Erythroblast (primary cell): Measurements from ENCODE around the gene BTBD1.
"Not testable (repeated sequence)": the region's sequence is repeated elsewhere in the genome, so short reads cannot be mapped to it uniquely, and the experiment has no call there.

Experiments used
- DNase-seq, 2 experiments: peaks; one replicate each; lab custom pipeline; 2025; lab: John Stamatoyannopoulos, UW
- GATA1 ChIP-seq: IDR thresholded peaks from 2 replicates; pipeline ENCODE4 v1.6.1; 2011; ENCODE audit warnings: low read depth, mild to moderate bottlenecking, control low read depth, low read length, moderate library complexity
- POLR2A ChIP-seq: IDR thresholded peaks from 2 replicates; pipeline ENCODE4 v1.6.1; 2011; ENCODE audit warnings: mild to moderate bottlenecking, low read length

Gene BTBD1

DNA sequence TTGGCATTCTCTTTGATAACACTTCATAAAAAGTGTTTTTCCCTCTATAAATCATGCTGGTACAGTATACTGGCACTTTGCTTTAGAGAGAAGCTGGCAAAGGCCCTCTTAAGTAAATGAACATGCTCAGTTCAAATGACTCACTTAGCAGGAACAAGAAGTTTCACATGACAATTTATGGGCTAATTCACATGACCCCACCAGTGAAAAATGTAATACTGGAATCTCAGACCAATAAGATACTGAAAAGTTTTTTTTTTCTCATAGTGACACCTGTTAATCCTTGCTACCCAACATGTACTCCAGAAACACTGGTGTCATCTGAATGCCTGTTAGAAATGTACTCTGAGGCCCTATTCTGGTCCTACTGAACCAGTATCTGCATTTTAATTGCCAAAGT lies 13.9 kb downstream of the BTBD1 start:
- no peak for DNase-seq
- no peak for TF ChIP-seq GATA1
- no peak for TF ChIP-seq POLR2A

DNA sequence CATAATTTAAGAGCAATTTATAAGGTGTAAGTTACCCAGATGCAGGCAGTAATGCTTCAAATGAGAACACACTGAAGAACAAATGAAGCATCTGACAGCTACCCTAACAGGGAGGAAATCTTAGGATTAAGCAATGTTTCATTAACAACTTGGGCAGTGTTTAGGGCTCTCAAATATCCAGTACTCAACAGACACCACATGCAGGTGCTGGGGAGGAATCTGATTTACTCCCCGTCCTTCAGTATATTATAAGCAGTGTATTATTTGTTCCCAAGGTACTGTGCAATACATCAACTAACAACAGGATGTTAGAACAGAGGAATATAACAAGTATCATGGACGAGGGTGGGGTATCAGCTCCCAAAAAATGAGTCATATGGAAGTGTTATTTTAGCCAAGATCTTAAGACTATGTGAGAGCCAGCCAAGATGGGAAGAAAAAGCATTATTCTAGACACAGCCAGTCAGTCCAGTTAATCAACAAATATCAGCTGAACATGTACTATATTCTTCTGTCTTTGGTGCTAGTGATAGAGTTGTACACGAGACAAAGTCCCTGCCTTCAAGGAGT lies 20.4 kb downstream of the BTBD1 start:
- no peak for TF ChIP-seq GATA1
- TF ChIP-seq POLR2A, result no peak
- DNase-seq, result no peak

DNA sequence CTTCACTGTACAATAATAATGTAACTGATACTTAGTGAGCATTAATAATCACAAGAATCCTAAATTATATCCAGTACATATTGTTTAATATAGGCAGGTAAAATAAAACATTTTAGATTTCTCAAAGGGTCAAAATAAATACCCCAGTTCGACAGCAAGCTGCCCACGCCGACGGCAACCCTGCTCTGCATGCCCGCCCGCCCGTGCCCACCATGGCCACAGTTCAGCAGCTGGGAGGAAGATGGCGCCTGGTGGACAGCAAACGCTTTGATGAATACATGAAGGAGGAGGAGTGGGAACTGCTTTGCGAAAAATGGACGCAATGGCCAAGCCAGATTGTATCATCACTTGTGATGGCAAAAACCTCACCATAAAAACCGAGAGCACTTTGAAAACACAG lies 22.9 kb downstream of the BTBD1 start:
- TF ChIP-seq GATA1 (no peak), POLR2A (no peak)
- DNase-seq, result no peak

DNA sequence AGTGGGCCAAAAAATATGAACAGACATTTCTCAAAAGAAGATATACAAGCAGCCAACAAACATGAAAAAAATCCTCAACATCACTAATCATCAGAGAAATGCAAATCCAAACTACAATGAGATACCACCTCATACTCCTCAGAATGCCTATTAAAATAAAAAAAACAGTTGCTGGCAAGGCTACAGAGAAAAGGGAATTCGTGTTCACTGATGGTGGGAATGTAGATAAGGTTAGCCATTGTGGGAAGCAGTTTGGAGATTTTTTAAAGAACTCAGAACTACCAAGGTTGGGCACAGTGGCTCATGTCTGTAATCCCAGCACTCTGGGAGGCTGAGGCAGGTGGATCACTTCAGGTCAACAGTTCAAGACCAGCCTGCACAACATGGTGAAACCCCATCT lies 27.8 kb downstream of the BTBD1 start:
- no peak for DNase-seq
- TF ChIP-seq POLR2A (no peak), GATA1 (no peak)

DNA sequence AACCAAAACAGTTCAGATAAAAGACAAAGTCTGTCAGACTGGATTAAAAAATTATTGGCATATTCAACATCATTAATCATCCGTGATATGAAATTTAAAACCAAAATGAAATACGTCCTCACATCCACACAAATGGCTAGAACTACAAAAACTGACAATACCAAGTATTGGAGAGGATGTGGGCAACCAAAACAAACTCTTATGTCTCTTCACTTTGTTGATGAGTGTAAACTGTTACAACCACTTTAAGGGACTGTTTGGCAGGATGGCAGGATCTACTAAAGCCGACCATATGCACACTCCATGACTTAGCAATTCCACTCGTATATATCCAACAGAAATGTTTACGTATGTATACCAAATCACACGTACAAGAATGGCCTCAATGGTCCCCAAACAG lies 30.8 kb downstream of the BTBD1 start:
- no peak for TF ChIP-seq GATA1
- TF ChIP-seq POLR2A, result no peak
- DNase-seq, result no peak

DNA sequence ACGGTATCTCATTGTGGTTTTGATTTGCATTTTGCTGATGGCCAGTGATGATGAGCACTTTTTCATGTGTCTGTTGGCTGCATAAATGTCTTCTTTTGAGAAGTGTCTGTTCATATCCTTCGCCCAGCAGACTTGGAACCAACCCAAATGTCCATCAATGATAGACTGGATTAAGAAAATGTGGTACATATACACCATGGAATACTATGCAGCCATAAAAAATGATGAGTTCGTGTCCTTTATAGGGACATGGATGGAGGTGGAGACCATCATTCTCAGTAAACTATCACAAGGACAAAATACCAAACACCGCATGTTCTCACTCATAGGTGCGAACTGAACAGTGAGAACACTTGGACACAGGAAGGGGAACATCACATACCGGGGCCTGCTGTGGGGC lies 35.8 kb downstream of the BTBD1 start:
- not testable (repeated sequence) for DNase-seq

DNA sequence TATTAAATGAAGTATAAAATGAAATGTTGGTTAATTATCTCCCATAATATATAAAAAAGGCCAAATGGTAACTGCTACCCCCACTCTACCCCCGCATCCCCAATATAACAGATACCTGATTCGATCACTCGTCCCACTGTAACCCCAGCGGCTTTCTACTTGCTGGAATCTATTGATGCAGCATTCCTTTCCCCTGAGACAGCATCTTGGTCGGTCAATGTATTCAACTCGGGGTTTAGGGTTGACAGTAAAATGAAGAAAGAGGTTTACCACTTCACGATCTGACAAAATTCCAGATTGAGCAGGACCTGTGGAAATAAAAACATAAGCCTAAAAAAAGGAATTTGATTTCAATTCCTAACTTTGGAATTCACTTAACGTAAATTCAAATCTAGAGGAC lies 37.0 kb downstream of the BTBD1 start:
- no peak for TF ChIP-seq POLR2A
- no peak for TF ChIP-seq GATA1
- DNase-seq, result no peak

DNA sequence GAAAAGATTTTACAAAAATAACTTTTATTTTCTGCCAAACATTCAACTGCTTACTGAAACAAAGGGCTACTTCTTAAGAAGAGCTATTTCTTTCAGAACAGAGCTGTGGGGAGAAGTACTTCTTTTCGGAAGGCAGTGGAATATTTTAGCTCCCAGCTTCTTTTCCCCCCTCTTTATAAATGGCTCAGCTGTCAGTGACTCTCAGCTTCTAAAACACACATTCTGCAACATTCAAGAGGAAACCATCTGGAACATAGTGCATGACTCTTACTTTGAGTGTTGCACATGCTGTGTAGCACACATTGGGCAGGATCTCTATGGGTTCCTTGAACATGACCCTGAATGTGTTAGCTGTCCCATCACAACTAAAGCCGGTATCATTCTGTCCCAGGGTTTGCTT lies 48.6 kb downstream of the BTBD1 start:
- no peak for DNase-seq
- TF ChIP-seq POLR2A, result no peak
- no peak for TF ChIP-seq GATA1

DNA sequence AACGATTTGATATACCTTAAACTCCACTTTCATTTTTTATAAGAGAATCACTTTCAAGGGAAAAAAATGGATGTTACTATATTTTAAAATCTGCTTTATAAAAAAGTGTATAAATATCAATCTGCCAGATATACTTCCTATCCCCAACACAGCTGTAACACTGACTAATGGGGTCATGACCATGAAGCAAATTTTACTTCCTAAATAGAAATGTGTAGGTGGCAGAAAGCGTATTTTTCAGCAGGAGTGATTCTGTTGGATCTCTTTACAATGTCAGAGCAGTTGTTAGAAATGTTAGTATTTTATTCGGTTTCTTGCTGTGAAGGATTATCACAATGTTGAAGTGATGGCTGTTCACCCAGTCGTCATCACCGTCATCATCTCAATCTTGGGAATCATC lies 50.1 kb downstream of the BTBD1 start:
- no peak for DNase-seq
- TF ChIP-seq GATA1 (no peak), POLR2A (no peak)

DNA sequence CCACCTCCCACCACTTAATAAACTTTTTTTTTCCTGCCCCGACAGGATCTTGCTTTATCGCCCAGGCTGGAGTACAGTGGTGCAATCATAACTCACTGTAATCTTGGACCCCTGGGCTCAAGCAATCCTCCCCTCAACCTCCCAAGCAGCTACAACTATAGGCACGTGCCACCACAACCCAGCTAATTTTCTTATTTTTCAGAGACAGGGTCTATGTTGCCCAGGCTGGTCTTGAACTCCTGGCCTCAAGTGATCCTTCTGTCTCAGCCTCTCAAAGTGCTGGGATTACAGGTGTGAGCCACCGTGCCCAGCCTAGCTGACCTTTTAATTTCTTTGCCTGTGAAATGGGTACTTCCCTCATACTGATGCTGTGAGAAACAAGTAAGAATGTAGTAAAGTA lies 51.7 kb downstream of the BTBD1 start:
- TF ChIP-seq POLR2A, result no peak
- no peak for TF ChIP-seq GATA1
- no peak for DNase-seq

DNA sequence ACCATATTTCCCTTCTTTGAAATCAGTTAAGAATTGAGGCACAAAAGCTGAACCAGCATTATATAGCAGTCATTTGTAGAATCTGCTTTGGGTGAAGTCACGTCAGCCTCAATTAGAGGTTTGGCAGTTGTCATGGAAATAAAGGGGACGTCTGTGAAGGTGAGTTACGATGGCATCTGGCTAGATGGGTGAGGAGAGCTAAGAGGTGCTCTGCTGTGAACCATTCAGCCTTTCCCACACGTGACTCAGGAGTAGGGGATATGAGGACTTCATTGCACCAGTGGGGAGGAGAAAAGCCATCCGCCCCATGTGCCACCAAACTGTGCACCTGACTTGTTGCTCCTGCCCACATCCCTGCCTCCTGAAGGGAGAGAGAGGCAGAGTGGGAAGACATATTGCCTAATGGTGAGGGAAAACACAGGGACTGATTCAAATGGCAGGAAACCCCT lies 52.8 kb downstream of the BTBD1 start:
- TF ChIP-seq GATA1 (no peak), POLR2A (no peak)
- peak in 1 of 2 experiments; percentile 7 for DNase-seq

DNA sequence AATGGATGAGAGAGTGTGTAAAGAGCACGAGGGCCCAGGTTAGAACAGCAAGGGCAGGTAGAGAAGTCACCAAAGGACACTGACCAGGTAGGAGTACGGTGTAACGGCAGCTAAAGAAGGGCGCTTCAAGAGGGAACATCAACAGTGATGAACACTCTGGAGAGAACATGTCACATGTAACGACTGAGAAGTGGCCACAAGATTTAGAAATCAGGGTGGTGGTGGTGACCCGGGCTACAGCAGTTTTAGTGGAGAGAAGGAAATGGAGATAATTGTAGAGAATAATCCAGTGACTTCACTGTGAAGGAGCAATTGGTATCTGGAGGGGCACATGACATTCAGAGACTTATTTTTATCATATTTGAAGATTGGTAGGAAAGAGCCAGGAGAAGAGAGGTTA lies 54.4 kb downstream of the BTBD1 start:
- no peak for TF ChIP-seq GATA1
- no peak for TF ChIP-seq POLR2A
- DNase-seq, result no peak

DNA sequence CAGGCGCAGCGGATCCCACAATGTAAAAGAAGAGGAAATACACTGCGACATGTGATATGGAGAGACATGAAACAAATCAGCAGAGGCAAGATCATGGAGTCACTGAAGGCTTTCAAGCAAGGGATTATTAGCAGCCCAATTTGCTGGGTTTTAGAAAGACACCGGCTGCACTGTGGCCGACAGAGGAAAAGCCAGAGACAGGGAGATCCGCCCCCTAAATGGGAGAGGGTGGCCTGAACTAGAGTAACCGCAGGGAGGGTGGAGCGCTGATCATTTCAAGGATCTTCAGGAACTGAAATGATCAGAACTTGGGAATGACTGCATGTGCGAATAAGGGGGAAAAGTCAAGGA lies 55.0 kb downstream of the BTBD1 start:
- peak; percentile 55 to 57 for DNase-seq

DNA sequence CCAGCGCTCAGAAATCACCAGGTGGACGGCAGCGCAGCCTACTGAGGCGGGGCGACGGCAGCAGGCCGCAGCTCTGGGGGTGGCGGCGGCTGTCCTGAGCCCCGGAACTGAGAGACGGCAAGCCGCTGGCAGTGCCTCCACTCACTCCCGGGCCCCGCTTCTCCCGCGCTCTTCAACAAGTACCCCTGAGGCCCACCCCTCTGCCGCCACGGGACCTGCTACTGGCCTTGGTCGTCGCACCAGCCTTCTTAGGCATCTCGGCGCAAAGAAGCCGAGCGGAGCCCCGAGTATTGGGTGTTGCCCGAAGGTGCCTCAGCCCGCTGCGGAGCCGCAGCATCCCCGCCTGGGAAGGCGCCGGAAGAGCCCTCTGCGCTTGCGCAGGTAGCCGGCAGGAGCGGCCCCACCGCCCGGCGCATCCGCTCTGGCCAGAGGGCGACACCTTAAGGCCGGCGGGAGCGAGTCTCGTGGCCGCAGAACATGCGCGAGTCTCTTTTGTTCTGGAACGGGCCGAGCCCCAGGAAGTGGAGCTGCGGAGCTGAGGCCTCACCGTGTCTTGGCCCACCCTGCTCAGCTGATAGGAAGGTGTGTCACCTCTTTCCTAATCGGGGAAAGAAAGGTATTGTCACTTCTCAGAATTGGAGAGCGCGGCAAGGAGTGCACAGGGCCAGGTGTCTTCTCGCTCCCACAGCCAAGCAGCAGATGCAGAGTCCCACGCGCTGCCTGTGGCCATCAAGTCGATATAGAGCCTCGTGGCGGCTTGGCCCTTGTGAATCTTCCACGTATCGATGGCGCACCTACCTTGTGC lies 55.6 kb downstream of the BTBD1 start, which contains the start of gene C15orf40:
TSS of gene C15orf40 (minus strand) at position 369 of the 805 bp plus-strand sequence. CDS start at position 337, 32 bp downstream.
- DNase-seq, result peak; percentile 92 to 94
- TF ChIP-seq POLR2A (peak; percentile 83), GATA1 (no peak)

More for the DNA sequence above, 55.0 kb downstream of the BTBD1 start:
- TF ChIP-seq GATA1, result no peak
- TF ChIP-seq POLR2A, result no peak

DNA sequence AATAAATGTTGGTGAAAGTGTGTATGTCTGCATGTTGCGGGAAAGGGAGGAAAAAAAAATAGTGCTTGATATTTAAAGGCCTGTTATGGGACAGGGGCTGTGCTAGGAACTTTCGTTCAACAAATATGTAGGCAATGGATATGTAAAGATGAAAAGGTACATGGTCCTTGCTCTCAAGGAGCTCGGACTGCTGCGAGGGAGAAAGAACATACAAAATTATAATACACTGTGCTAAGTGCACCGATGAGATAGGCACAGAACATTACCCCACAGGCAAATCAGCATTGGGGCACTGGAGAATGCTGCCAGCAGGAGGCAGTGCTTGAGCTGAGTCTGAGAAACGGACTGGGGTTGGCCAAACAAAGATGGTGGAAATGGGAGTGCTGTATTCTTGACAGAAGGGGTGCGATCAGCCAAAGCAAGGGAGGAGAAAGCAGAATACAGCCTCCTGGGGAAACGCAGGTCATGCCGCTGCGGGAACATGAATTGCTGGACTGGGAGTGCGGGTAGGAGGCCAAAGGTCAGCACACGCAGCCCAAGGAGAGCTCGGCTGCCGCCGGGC lies 56.3 kb downstream of the BTBD1 start:
- no peak for TF ChIP-seq POLR2A
- TF ChIP-seq GATA1, result no peak

DNA sequence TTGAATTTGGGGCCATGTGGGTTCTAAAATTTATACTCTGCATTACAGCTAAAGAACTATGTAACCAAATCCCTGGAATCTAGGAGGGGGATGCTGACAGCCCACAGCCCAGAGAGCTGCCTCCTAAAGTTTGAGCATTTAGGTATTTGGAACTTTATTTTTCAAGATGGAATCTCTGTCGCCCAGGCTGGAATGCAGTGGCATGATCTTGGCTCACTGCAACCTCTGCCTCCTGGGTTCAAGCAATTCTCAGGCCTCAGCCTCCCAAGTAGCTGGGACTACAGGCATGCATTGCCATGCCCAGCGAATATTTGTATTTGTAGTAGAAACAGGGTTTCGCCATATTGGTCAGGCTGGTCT lies 66.4 kb downstream of the BTBD1 start:
- not testable (repeated sequence) for DNase-seq

More for the DNA sequence above, 56.3 kb downstream of the BTBD1 start:
- peak; percentile 89 to 91 for DNase-seq
